ENCODE results near the gene AQP2. TPM values are rescaled to one million over a fixed set of nuclear protein-coding genes. Genes with fewer than 3 reads are reported as not detected.

Gene AQP2
- total and polyA plus RNA-seq, 2 of the 13 experiments (the other 11 are each of a cell fraction or from before 2014, with no cell fraction given), result not detected

DNA sequence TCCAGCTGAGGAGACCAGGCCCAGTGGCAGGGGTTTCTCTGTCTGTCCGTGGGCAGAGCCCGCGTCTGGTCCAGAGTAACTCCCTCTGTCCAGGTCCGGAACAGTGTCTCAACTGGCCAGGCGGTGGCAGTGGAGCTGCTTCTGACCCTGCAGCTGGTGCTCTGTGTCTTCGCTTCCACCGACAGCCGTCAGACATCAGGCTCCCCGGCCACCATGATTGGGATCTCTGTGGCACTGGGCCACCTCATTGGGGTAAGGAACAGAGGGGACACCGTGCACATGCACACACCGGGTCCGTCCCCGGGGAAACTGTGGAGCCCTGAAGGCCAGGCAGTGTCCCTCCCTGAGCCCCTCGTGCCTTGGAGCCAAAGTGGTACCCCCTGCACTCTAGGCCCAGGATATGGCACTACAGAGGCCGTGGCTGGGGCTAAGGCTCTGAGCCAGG is 23.7 kb downstream of the AQP2 start:
- Histone ChIP-seq H3K4me3 (replicated peaks in 1 of 3; ENCODE audit: insufficient read depth in 1 of 3, low read depth in 2 of 3, low read length in 3 of 3) (peak overlapping the region in 1 of 3 experiments; percentile 63; a peak in 1 of 6 replicates), H3K9ac (ENCODE audit: insufficient read depth, low read depth, low read length) (no peak overlapping the region), H3K79me2 (ENCODE audit: insufficient read depth, low read length) (no peaks in the 10 kb centered on the region), H4K20me1 (ENCODE audit: insufficient read depth, low read length) (no peaks in the 10 kb centered on the region), H3K27me3 (ENCODE audit: control insufficient read depth in 1 of 2, insufficient read depth in 2 of 2, low read length in 2 of 2) (peaks cover 1 to 34% of the 10 kb centered on the region in 2 experiments), H3K4me2 (ENCODE audit: low read depth, low read length) (peak overlapping the region; percentile 75), H3K9me3 (ENCODE audit: low read length) (no peaks in the 10 kb centered on the region), H3K4me1 (ENCODE audit: insufficient read depth, low read length) (peaks cover 56% of the 10 kb centered on the region), H2AFZ (ENCODE audit: low read length) (no peak overlapping the region), H3K36me3 (replicated peaks in 1 of 2; ENCODE audit: control insufficient read depth in 1 of 2, insufficient read depth in 2 of 2, low read length in 2 of 2) (no peaks in the 10 kb centered on the region), H3K27ac (ENCODE audit: extremely low read length, insufficient read depth, low read length) (no peak overlapping the region)
- intact Hi-C loops (cut with micrococcal nuclease; ENCODE audit: unreplicated experiment) (no loop called here), in situ Hi-C loops (cut with HindIII; ENCODE audit: extremely low pct_ligation_motif_present, low pct_unique_long_range_greater_than_20kb) (loop anchor here (5.0 kb wide), 1 partner anchor 83 kb away; the partner anchor contains the start of gene ASIC1)
- peak; percentile 61 for FAIRE-seq
- DNase-seq (ENCODE audit: low spot score), result peak; percentile 58
- WGBS (ENCODE audit: low lambda C conversion rate), result no CpG with 5 or more reads among the region's 15 CpGs
- ChIA-PET CTCF (ENCODE audit: low intra/inter-chr PET ratio, low total read pairs) (interaction anchor here (0.6 to 1.4 kb wide), 4 partner anchors 24 to 101 kb away, joined by 3 to 4 read pairs (median 4); no protein-coding TSS in a partner anchor), POLR2A (interaction anchor here (1.0 to 1.3 kb wide), 2 partner anchors 9 to 110 kb away, joined by 4 to 6 read pairs; partner anchors contain the start of gene SMARCD1)
- peak; percentile 87 for ATAC-seq
- BruUV-seq (replicated peaks), result no TSS peak
- TF ChIP-seq ZNF841 (CRISPR knock-in tag; IDR thresholded peaks at IDR 0.05; ENCODE audit: borderline replicate concordance) (no peak), ZNF430 (CRISPR knock-in tag; IDR thresholded peaks at IDR 0.05) (no peak), HOXA3 (CRISPR knock-in tag; IDR thresholded peaks at IDR 0.05) (0 out of 2 replicates have a peak, but pooled peaks have one; percentile 20), TBX2 (CRISPR knock-in tag; IDR thresholded peaks at IDR 0.05; ENCODE audit: borderline replicate concordance) (peak; percentile 37; the same call in 1 of the 2 replicates), EED (CRISPR knock-in tag; IDR thresholded peaks at IDR 0.05) (0 out of 2 replicates have a peak, but pooled peaks have one; percentile 9), MAZ (IDR thresholded peaks at IDR 0.05; ENCODE audit: borderline replicate concordance, low read depth, low read length) (no peak), MAZ (CRISPR knock-in tag; IDR thresholded peaks at IDR 0.05; ENCODE audit: low read depth) (0 out of 2 replicates have a peak, but pooled peaks have one; percentile 43), ZNF639 (CRISPR knock-in tag; conservative IDR thresholded peaks at IDR 0.05) (no peak), REPIN1 (CRISPR knock-in tag; IDR thresholded peaks at IDR 0.05; ENCODE audit: borderline replicate concordance, low read depth) (0 out of 2 replicates have a peak, but pooled peaks have one; percentile 24), KLF6 (CRISPR knock-in tag; IDR thresholded peaks at IDR 0.05) (no peak), ZNF362 (CRISPR knock-in tag; IDR thresholded peaks at IDR 0.05; ENCODE audit: borderline replicate concordance) (no peak), GTF2F1 (IDR thresholded peaks at IDR 0.05; ENCODE audit: low read length) (no peak), AHR (CRISPR knock-in tag; IDR thresholded peaks at IDR 0.05) (no peak), ZNF574 (CRISPR knock-in tag; IDR thresholded peaks at IDR 0.05) (peak; percentile 49)
- TF ChIP-seq, protein P1, sequence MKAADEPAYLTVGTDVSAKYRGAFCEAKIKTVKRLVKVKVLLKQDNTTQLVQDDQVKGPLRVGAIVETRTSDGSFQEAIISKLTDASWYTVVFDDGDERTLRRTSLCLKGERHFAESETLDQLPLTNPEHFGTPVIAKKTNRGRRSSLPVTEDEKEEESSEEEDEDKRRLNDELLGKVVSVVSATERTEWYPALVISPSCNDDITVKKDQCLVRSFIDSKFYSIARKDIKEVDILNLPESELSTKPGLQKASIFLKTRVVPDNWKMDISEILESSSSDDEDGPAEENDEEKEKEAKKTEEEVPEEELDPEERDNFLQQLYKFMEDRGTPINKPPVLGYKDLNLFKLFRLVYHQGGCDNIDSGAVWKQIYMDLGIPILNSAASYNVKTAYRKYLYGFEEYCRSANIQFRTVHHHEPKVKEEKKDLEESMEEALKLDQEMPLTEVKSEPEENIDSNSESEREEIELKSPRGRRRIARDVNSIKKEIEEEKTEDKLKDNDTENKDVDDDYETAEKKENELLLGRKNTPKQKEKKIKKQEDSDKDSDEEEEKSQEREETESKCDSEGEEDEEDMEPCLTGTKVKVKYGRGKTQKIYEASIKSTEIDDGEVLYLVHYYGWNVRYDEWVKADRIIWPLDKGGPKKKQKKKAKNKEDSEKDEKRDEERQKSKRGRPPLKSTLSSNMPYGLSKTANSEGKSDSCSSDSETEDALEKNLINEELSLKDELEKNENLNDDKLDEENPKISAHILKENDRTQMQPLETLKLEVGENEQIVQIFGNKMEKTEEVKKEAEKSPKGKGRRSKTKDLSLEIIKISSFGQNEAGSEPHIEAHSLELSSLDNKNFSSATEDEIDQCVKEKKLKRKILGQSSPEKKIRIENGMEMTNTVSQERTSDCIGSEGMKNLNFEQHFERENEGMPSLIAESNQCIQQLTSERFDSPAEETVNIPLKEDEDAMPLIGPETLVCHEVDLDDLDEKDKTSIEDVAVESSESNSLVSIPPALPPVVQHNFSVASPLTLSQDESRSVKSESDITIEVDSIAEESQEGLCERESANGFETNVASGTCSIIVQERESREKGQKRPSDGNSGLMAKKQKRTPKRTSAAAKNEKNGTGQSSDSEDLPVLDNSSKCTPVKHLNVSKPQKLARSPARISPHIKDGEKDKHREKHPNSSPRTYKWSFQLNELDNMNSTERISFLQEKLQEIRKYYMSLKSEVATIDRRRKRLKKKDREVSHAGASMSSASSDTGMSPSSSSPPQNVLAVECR (CRISPR knock-in tag; IDR thresholded peaks at IDR 0.05; ENCODE audit: borderline replicate concordance), result peak; percentile 47; the same call in 1 of the 2 replicates

Measured in HepG2 (cell line).